KOPT-K1 (cell line): ENCODE results near the gene INCENP.

Experiments used
- H3K27ac ChIP-seq: fragments of 200-600 bp; sonication (generic); 2 replicates; pipeline ENCODE4 v1.5.1; 2016; ENCODE audit warnings: antibody characterized with exemption, mild to moderate bottlenecking, low read depth, low read length; ENCODE audit not compliant: poor library complexity, severe bottlenecking
- H3K36me3 ChIP-seq: fragments of 200-600 bp; sonication (generic); 2 replicates; pipeline ENCODE4 v1.5.1; 2017; ENCODE audit warnings: antibody characterized with exemption, mild to moderate bottlenecking, low read length, moderate library complexity; ENCODE audit not compliant: insufficient read depth
- H3K9me3 ChIP-seq: fragments of 200-600 bp; sonication (generic); 2 replicates; pipeline ENCODE4 v1.5.1; 2017; ENCODE audit warnings: antibody characterized with exemption, low read length, mild to moderate bottlenecking; ENCODE audit not compliant: insufficient read depth, poor library complexity, severe bottlenecking

INCENP gene

GRCh38 chr11:62144641-62145255 lies 20.9 kb downstream of the INCENP start:
- peaks cover 100% of the 10 kb centered on the region for H3K36me3 ChIP-seq
- no peaks in the 10 kb centered on the region for H3K9me3 ChIP-seq
- no peak overlapping the region for H3K27ac ChIP-seq

GRCh38 chr11:62145261-62145871 lies 21.6 kb downstream of the INCENP start:
- H3K27ac ChIP-seq: no peak overlapping the region
- peaks cover 100% of the 10 kb centered on the region for H3K36me3 ChIP-seq

GRCh38 chr11:62146476-62147200 lies 22.8 kb downstream of the INCENP start:
- H3K36me3 ChIP-seq: peaks cover 100% of the 10 kb centered on the region
- no peak overlapping the region for H3K27ac ChIP-seq
- H3K9me3 ChIP-seq: no peaks in the 10 kb centered on the region

More at GRCh38 chr11:62145261-62145871, 21.6 kb downstream of the INCENP start:
- no peaks in the 10 kb centered on the region for H3K9me3 ChIP-seq

- H3K27ac ChIP-seq: no peak overlapping the region
- no peaks in the 10 kb centered on the region for H3K9me3 ChIP-seq
- peaks cover 99% of the 10 kb centered on the region for H3K36me3 ChIP-seq
Measured at GRCh38 chr11:62147545-62147944, 23.7 kb downstream of the INCENP start.

GRCh38 chr11:62148271-62148980 lies 24.6 kb downstream of the INCENP start:
- Histone ChIP-seq H3K27ac (no peak overlapping the region), H3K9me3 (no peaks in the 10 kb centered on the region), H3K36me3 (peaks cover 99% of the 10 kb centered on the region)

GRCh38 chr11:62149986-62150886 lies 26.4 kb downstream of the INCENP start:
- Histone ChIP-seq H3K27ac (no peak overlapping the region), H3K9me3 (no peaks in the 10 kb centered on the region), H3K36me3 (peaks cover 98% of the 10 kb centered on the region)

- Histone ChIP-seq H3K9me3 (no peaks in the 10 kb centered on the region), H3K36me3 (peaks cover 90% of the 10 kb centered on the region)
Measured at GRCh38 chr11:62150887-62151736, 27.3 kb downstream of the INCENP start.

GRCh38 chr11:62151737-62152102 lies 27.9 kb downstream of the INCENP start:
- no peaks in the 10 kb centered on the region for H3K9me3 ChIP-seq
- peaks cover 84% of the 10 kb centered on the region for H3K36me3 ChIP-seq
- no peak overlapping the region for H3K27ac ChIP-seq

More at GRCh38 chr11:62150887-62151736, 27.3 kb downstream of the INCENP start:
- no peak overlapping the region for H3K27ac ChIP-seq

GRCh38 chr11:62152245-62153086 lies 28.7 kb downstream of the INCENP start:
- no peaks in the 10 kb centered on the region for H3K9me3 ChIP-seq
- H3K36me3 ChIP-seq: peaks cover 77% of the 10 kb centered on the region
- H3K27ac ChIP-seq: no peak overlapping the region

- H3K9me3 ChIP-seq: no peaks in the 10 kb centered on the region
- peaks cover 71% of the 10 kb centered on the region for H3K36me3 ChIP-seq
- H3K27ac ChIP-seq: no peak overlapping the region
Measured at GRCh38 chr11:62153087-62153395, 29.2 kb downstream of the INCENP start.

GRCh38 chr11:62153617-62154016 lies 29.8 kb downstream of the INCENP start:
- H3K27ac ChIP-seq: no peak overlapping the region
- H3K36me3 ChIP-seq: peaks cover 65% of the 10 kb centered on the region

GRCh38 chr11:62157603-62158002 lies 33.8 kb downstream of the INCENP start:
- H3K27ac ChIP-seq: no peak overlapping the region
- peaks cover 27% of the 10 kb centered on the region for H3K36me3 ChIP-seq
- no peaks in the 10 kb centered on the region for H3K9me3 ChIP-seq

More at GRCh38 chr11:62153617-62154016, 29.8 kb downstream of the INCENP start:
- no peaks in the 10 kb centered on the region for H3K9me3 ChIP-seq

GRCh38 chr11:62166371-62166770 lies 42.6 kb downstream of the INCENP start:
- Histone ChIP-seq H3K27ac (no peak overlapping the region), H3K9me3 (no peaks in the 10 kb centered on the region), H3K36me3 (no peaks in the 10 kb centered on the region)
